ENCODE results near the gene MYH8.
A peak's percentile ranks its signal among the peaks of the same experiment; 100 is the strongest.

The MYH8 gene

GRCh38 chr17:10403589-10403988 is 18.2 kb downstream of the MYH8 start:
- no peaks in the 10 kb centered on the region for H3K36me3 Mint-ChIP-seq (ENCODE audit: low read depth)
- H3K4me1 Mint-ChIP-seq = no peaks in the 10 kb centered on the region
- peaks cover 17% of the 10 kb centered on the region for H3K27me3 Mint-ChIP-seq
- no peak overlapping the region for H3K4me3 Mint-ChIP-seq
- H3K27ac Mint-ChIP-seq = no peak overlapping the region
- no peaks in the 10 kb centered on the region for H3K9me3 Mint-ChIP-seq
- no peak for ATAC-seq
- DNase-seq = no peak

GRCh38 chr17:10398352-10398751 is 23.4 kb downstream of the MYH8 start:
- Mint-ChIP-seq H3K4me1 (no peaks in the 10 kb centered on the region), H3K27me3 (peaks cover 16% of the 10 kb centered on the region), H3K27ac (no peak overlapping the region), H3K36me3 (ENCODE audit: low read depth) (no peaks in the 10 kb centered on the region), H3K9me3 (no peaks in the 10 kb centered on the region), H3K4me3 (no peak overlapping the region)
- DNase-seq = no peak
- ATAC-seq = no peak

GRCh38 chr17:10396524-10397163 is 25.1 kb downstream of the MYH8 start:
- H3K9me3 Mint-ChIP-seq = no peaks in the 10 kb centered on the region
- no peak overlapping the region for H3K27ac Mint-ChIP-seq
- H3K4me1 Mint-ChIP-seq = no peaks in the 10 kb centered on the region
- H3K36me3 Mint-ChIP-seq (ENCODE audit: low read depth) = no peaks in the 10 kb centered on the region
- DNase-seq = no peak
- no peak overlapping the region for H3K4me3 Mint-ChIP-seq
- peaks cover 15% of the 10 kb centered on the region for H3K27me3 Mint-ChIP-seq
- ATAC-seq = no peak

- Mint-ChIP-seq H3K4me1 (no peaks in the 10 kb centered on the region), H3K27ac (no peak overlapping the region), H3K9me3 (no peaks in the 10 kb centered on the region), H3K4me3 (no peak overlapping the region), H3K27me3 (peaks cover 17% of the 10 kb centered on the region), H3K36me3 (ENCODE audit: low read depth) (no peaks in the 10 kb centered on the region)
- no peak for DNase-seq
- ATAC-seq = no peak
These were observed 27.4 kb downstream of the MYH8 start for GRCh38 chr17:10394201-10394887.

- Mint-ChIP-seq H3K36me3 (ENCODE audit: low read depth) (no peaks in the 10 kb centered on the region), H3K27ac (no peak overlapping the region), H3K9me3 (no peaks in the 10 kb centered on the region), H3K4me1 (no peaks in the 10 kb centered on the region), H3K4me3 (no peak overlapping the region), H3K27me3 (peaks cover 16% of the 10 kb centered on the region)
- ATAC-seq = no peak
- DNase-seq = no peak
These were observed 28.9 kb downstream of the MYH8 start for GRCh38 chr17:10392880-10393279.

GRCh38 chr17:10385871-10386270 is 35.9 kb downstream of the MYH8 start:
- H3K4me3 Mint-ChIP-seq = no peak overlapping the region
- no peak overlapping the region for H3K27ac Mint-ChIP-seq
- no peaks in the 10 kb centered on the region for H3K36me3 Mint-ChIP-seq (ENCODE audit: low read depth)
- peaks cover 4% of the 10 kb centered on the region for H3K9me3 Mint-ChIP-seq
- H3K27me3 Mint-ChIP-seq = peaks cover 7% of the 10 kb centered on the region
- no peaks in the 10 kb centered on the region for H3K4me1 Mint-ChIP-seq
- no peak for ATAC-seq
- DNase-seq = no peak

GRCh38 chr17:10384175-10384574 is 37.6 kb downstream of the MYH8 start:
- H3K36me3 Mint-ChIP-seq (ENCODE audit: low read depth) = no peaks in the 10 kb centered on the region
- ATAC-seq = no peak
- H3K27me3 Mint-ChIP-seq = peaks cover 7% of the 10 kb centered on the region
- H3K27ac Mint-ChIP-seq = no peak overlapping the region
- no peak for DNase-seq
- peaks cover 4% of the 10 kb centered on the region for H3K9me3 Mint-ChIP-seq
- no peaks in the 10 kb centered on the region for H3K4me1 Mint-ChIP-seq
- H3K4me3 Mint-ChIP-seq = no peak overlapping the region

- Mint-ChIP-seq H3K9me3 (no peaks in the 10 kb centered on the region), H3K4me1 (no peaks in the 10 kb centered on the region), H3K4me3 (no peak overlapping the region), H3K36me3 (ENCODE audit: low read depth) (no peaks in the 10 kb centered on the region), H3K27me3 (peaks cover 5% of the 10 kb centered on the region), H3K27ac (peak overlapping the region; percentile 15)
- ATAC-seq (no peak), DNase-seq (no peak)
These were observed 40.9 kb downstream of the MYH8 start for GRCh38 chr17:10380631-10381408.

GRCh38 chr17:10372906-10373305 is 48.8 kb downstream of the MYH8 start, which contains the start of gene MYH13:
MYH13 (minus strand) TSS chr17:10373006; CDS start chr17:10364530, 8,476 bp downstream.
- Mint-ChIP-seq H3K27ac (no peak within 1 kb of the TSS), H3K9me3 (no peaks in the 10 kb centered on the region), H3K36me3 (ENCODE audit: low read depth) (no peaks in the 10 kb centered on the region), H3K4me3 (no peak within 1 kb of the TSS), H3K4me1 (no peaks in the 10 kb centered on the region), H3K27me3 (peaks cover 5% of the 10 kb centered on the region)
- ATAC-seq = no peak
- DNase-seq = no peak

- no peaks in the 10 kb centered on the region for H3K36me3 Mint-ChIP-seq (ENCODE audit: low read depth)
- DNase-seq (no peak), ATAC-seq (no peak)
- H3K4me1 Mint-ChIP-seq = no peaks in the 10 kb centered on the region
- no peaks in the 10 kb centered on the region for H3K9me3 Mint-ChIP-seq
- no peak overlapping the region for H3K27ac Mint-ChIP-seq
- H3K4me3 Mint-ChIP-seq = no peak overlapping the region
- peaks cover 5% of the 10 kb centered on the region for H3K27me3 Mint-ChIP-seq
These were observed 51.6 kb downstream of the MYH8 start for GRCh38 chr17:10370016-10370608.

GRCh38 chr17:10369239-10369638 is 52.5 kb downstream of the MYH8 start:
- H3K4me3 Mint-ChIP-seq = no peak overlapping the region
- no peak for ATAC-seq
- DNase-seq = no peak
- H3K27me3 Mint-ChIP-seq = peaks cover 5% of the 10 kb centered on the region
- no peaks in the 10 kb centered on the region for H3K36me3 Mint-ChIP-seq (ENCODE audit: low read depth)
- no peaks in the 10 kb centered on the region for H3K4me1 Mint-ChIP-seq
- no peaks in the 10 kb centered on the region for H3K9me3 Mint-ChIP-seq
- H3K27ac Mint-ChIP-seq = no peak overlapping the region

GRCh38 chr17:10368561-10368960 is 53.2 kb downstream of the MYH8 start:
- H3K27me3 Mint-ChIP-seq = peaks cover 5% of the 10 kb centered on the region
- no peaks in the 10 kb centered on the region for H3K4me1 Mint-ChIP-seq
- ATAC-seq (no peak), DNase-seq (no peak)
- no peak overlapping the region for H3K27ac Mint-ChIP-seq
- no peak overlapping the region for H3K4me3 Mint-ChIP-seq
- H3K36me3 Mint-ChIP-seq (ENCODE audit: low read depth) = no peaks in the 10 kb centered on the region
- no peaks in the 10 kb centered on the region for H3K9me3 Mint-ChIP-seq

GRCh38 chr17:10360578-10360977 is 61.2 kb downstream of the MYH8 start:
- H3K27ac Mint-ChIP-seq = no peak overlapping the region
- no peak for DNase-seq
- H3K4me1 Mint-ChIP-seq = no peaks in the 10 kb centered on the region
- ATAC-seq = no peak
- no peaks in the 10 kb centered on the region for H3K9me3 Mint-ChIP-seq
- H3K36me3 Mint-ChIP-seq (ENCODE audit: low read depth) = no peaks in the 10 kb centered on the region
- peaks cover 4% of the 10 kb centered on the region for H3K27me3 Mint-ChIP-seq
- H3K4me3 Mint-ChIP-seq = no peak overlapping the region

GRCh38 chr17:10357768-10358167 is 64.0 kb downstream of the MYH8 start:
- Mint-ChIP-seq H3K4me3 (no peak overlapping the region), H3K27me3 (peaks cover 4% of the 10 kb centered on the region), H3K36me3 (ENCODE audit: low read depth) (no peaks in the 10 kb centered on the region), H3K4me1 (no peaks in the 10 kb centered on the region), H3K9me3 (no peaks in the 10 kb centered on the region), H3K27ac (no peak overlapping the region)
- DNase-seq = peak; percentile 22
- no peak for ATAC-seq

- Mint-ChIP-seq H3K27me3 (peaks cover 2% of the 10 kb centered on the region), H3K9me3 (no peaks in the 10 kb centered on the region), H3K27ac (no peak overlapping the region), H3K4me3 (no peak overlapping the region), H3K4me1 (no peaks in the 10 kb centered on the region), H3K36me3 (ENCODE audit: low read depth) (no peaks in the 10 kb centered on the region)
- no peak for DNase-seq
- ATAC-seq = no peak
These were observed 67.1 kb downstream of the MYH8 start for GRCh38 chr17:10354651-10355050.
